DMS153 (cell line): ENCODE data around the gene KANSL1.
"Not testable (repeated sequence)": the region's sequence is repeated elsewhere in the genome, so short reads cannot be mapped to it uniquely, and the experiment has no call there.

ENCODE experiments used
- DNase-seq: peaks from one replicate; lab custom pipeline; 2025; lab: John Stamatoyannopoulos, UW

KANSL1 gene

GRCh38 chr17:46037722-46038255 lies 155.4 kb downstream of the KANSL1 start:
- DNase-seq = no peak

GRCh38 chr17:46036491-46036890 lies 156.7 kb downstream of the KANSL1 start:
- DNase-seq = no peak

- DNase-seq = no peak
Observed at GRCh38 chr17:46035112-46035818, 158.0 kb downstream of the KANSL1 start.

- DNase-seq = no peak
Observed at GRCh38 chr17:46033392-46033791, 159.8 kb downstream of the KANSL1 start.

- no peak for DNase-seq
Observed at GRCh38 chr17:46032909-46033308, 160.3 kb downstream of the KANSL1 start.

- DNase-seq = no peak
Observed at GRCh38 chr17:46031920-46032319, 161.3 kb downstream of the KANSL1 start.

- no peak for DNase-seq
Observed at GRCh38 chr17:46031440-46031839, 161.8 kb downstream of the KANSL1 start.

- no peak for DNase-seq
Observed at GRCh38 chr17:46030752-46031151, 162.5 kb downstream of the KANSL1 start.

- no peak for DNase-seq
Observed at GRCh38 chr17:46029627-46030026, 163.6 kb downstream of the KANSL1 start.

- no peak for DNase-seq
Observed at GRCh38 chr17:46028981-46029565, 164.2 kb downstream of the KANSL1 start.

GRCh38 chr17:46028374-46028773 lies 164.9 kb downstream of the KANSL1 start:
- no peak for DNase-seq

GRCh38 chr17:46027976-46028325 lies 165.3 kb downstream of the KANSL1 start:
- DNase-seq = no peak

GRCh38 chr17:46027048-46027975 lies 165.9 kb downstream of the KANSL1 start:
- no peak for DNase-seq

GRCh38 chr17:46026166-46027047 lies 166.8 kb downstream of the KANSL1 start:
- DNase-seq = no peak

GRCh38 chr17:46025510-46026165 lies 167.6 kb downstream of the KANSL1 start:
- DNase-seq = no peak

- no peak for DNase-seq
Observed at GRCh38 chr17:46025060-46025459, 168.2 kb downstream of the KANSL1 start.

- no peak for DNase-seq
Observed at GRCh38 chr17:46024590-46024989, 168.6 kb downstream of the KANSL1 start.

- no peak for DNase-seq
Observed at GRCh38 chr17:46023783-46024388, 169.3 kb downstream of the KANSL1 start.

GRCh38 chr17:46023366-46023765 lies 169.9 kb downstream of the KANSL1 start:
- DNase-seq = not testable (repeated sequence)

- no peak for DNase-seq
Observed at GRCh38 chr17:46020998-46021397, 172.2 kb downstream of the KANSL1 start.
